ENCODE results near the gene DUSP5. TPM values are rescaled to one million over a fixed set of nuclear protein-coding genes. Genes with fewer than 3 reads are reported as not detected.

DUSP5 gene
- total RNA-seq, 1 donor from 2014 or later: 23.0 TPM

- no peak for DNase-seq (ENCODE audit: low read depth in 2 of 2)
These were observed 47.3 kb downstream of the DUSP5 start for GRCh38 chr10:110544958-110545537.

GRCh38 chr10:110546077-110546476, 48.4 kb downstream of the DUSP5 start:
- peak in 1 of 2 donors; percentile 32 for DNase-seq (ENCODE audit: low read depth in 2 of 2)

- DNase-seq (ENCODE audit: low read depth in 2 of 2): no peak
These were observed 48.9 kb downstream of the DUSP5 start for GRCh38 chr10:110546499-110547110.

GRCh38 chr10:110547139-110547761, 49.5 kb downstream of the DUSP5 start:
- peak; percentile 76 to 78 for DNase-seq (ENCODE audit: low read depth in 2 of 2)

GRCh38 chr10:110548002-110548401, 50.3 kb downstream of the DUSP5 start:
- DNase-seq (ENCODE audit: low read depth in 2 of 2): no peak

- DNase-seq (ENCODE audit: low read depth in 2 of 2): no peak
These were observed 51.5 kb downstream of the DUSP5 start for GRCh38 chr10:110549211-110549610.

GRCh38 chr10:110553905-110554304, 56.2 kb downstream of the DUSP5 start:
- no peak for DNase-seq (ENCODE audit: low read depth in 2 of 2)

- no peak for DNase-seq (ENCODE audit: low read depth in 2 of 2)
These were observed 58.6 kb downstream of the DUSP5 start for GRCh38 chr10:110556296-110556695.

GRCh38 chr10:110556969-110557601, 59.4 kb downstream of the DUSP5 start:
- DNase-seq (ENCODE audit: low read depth in 2 of 2): peak in 1 of 2 donors; percentile 68

GRCh38 chr10:110558041-110558440, 60.3 kb downstream of the DUSP5 start:
- no peak for DNase-seq (ENCODE audit: low read depth in 2 of 2)

- no peak for DNase-seq (ENCODE audit: low read depth in 2 of 2)
These were observed 62.3 kb downstream of the DUSP5 start for GRCh38 chr10:110560012-110560411.

Other genes with a start within 250 kb of the DUSP5 start
- 4.4 and 6.3 TPM in 2 replicates for gene SMNDC1, start 193.0 kb upstream of the DUSP5 start, total RNA-seq
- gene SMC3, start 69.8 kb downstream of the DUSP5 start, total RNA-seq: 14.8 and 18.3 TPM in 2 replicates
- gene RBM20, start 146.4 kb downstream of the DUSP5 start, total RNA-seq: 0.22 and 2.0 TPM in 2 replicates

Data from lung microvascular endothelial cell (primary cell).